Measurements from ENCODE around the gene PSMB2. TPM values are rescaled to one million over a fixed set of nuclear protein-coding genes. Genes with fewer than 3 reads are reported as not detected.

The PSMB2 gene
- total RNA-seq, 2 experiments from 2014 or later: 28.7 to 86.3 TPM

DNA sequence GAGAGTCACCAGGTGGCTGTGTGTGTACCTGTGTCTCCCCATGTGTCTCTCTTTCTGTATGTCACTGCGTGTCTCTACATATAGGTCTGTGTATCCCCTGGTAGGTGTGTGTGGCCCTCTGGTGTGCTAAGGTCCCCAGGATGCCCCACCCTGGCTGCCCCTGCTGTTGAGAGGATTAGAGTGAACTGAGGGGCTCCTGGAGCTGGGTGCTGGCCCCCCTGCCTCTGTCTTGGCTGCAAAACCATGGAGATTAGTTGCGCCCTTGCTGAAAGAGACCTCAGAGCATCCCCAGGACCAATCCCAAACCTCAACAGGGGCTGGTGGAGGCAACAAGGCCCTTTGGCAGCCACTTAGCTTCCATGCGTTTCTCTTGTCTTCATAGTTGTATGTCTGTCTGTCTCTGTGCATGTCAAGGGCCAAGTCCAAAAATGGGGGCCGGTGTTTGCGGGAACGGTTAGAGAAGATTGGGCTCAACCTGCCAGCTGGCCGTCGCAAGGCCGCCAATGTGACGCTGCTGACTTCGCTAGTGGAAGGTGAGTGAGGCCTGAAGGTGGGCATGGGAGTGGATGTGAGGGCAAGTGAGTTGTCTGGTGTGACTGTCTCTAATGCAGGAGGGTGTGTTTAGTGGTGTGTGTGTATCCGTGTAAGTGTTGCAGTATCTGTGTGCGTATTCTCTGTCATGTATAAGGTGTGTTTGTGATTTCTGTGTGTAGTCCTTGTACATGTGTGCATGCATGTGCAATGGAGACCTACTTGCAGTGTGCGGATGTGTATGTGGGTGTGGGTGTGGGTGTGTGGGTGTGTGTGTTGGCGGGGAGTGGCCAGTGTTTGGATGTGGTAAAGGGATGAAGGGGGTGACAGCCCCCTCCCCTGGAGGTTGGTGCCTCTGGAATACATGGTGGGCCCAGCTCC is 51.6 kb downstream of the PSMB2 start:
- H3K79me2 ChIP-seq (ENCODE audit: insufficient read depth, low read depth, low read length): no peaks in the 10 kb centered on the region
- H3K4me2 ChIP-seq (ENCODE audit: low read length): no peak overlapping the region
- no peaks in the 10 kb centered on the region for H3K9me3 ChIP-seq (ENCODE audit: low read length)
- no peak overlapping the region for H3K27ac ChIP-seq (ENCODE audit: low read depth, low read length, poor library complexity, severe bottlenecking)
- H3K9me2 ChIP-seq (ENCODE audit: insufficient read depth, low read length): no peaks in the 10 kb centered on the region
- H3K4me1 ChIP-seq (ENCODE audit: insufficient read depth, low read length, poor library complexity, severe bottlenecking): no peaks in the 10 kb centered on the region
- POLR2A ChIA-PET: interaction anchor here (0.6 kb wide), 1 partner anchor 14 kb away, joined by 6 read pairs; no protein-coding TSS in a partner anchor
- no peak for DNase-seq (ENCODE audit: low spot score)
- no peak for TF ChIP-seq EZH2phosphoT487 (IDR thresholded peaks at IDR 0.05; ENCODE audit: borderline replicate concordance, low read depth, low read length)
- TF ChIP-seq, protein P1, sequence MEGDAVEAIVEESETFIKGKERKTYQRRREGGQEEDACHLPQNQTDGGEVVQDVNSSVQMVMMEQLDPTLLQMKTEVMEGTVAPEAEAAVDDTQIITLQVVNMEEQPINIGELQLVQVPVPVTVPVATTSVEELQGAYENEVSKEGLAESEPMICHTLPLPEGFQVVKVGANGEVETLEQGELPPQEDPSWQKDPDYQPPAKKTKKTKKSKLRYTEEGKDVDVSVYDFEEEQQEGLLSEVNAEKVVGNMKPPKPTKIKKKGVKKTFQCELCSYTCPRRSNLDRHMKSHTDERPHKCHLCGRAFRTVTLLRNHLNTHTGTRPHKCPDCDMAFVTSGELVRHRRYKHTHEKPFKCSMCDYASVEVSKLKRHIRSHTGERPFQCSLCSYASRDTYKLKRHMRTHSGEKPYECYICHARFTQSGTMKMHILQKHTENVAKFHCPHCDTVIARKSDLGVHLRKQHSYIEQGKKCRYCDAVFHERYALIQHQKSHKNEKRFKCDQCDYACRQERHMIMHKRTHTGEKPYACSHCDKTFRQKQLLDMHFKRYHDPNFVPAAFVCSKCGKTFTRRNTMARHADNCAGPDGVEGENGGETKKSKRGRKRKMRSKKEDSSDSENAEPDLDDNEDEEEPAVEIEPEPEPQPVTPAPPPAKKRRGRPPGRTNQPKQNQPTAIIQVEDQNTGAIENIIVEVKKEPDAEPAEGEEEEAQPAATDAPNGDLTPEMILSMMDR (conservative IDR thresholded peaks at IDR 0.05; ENCODE audit: low read length): no peak
- CTCF ChIA-PET (ENCODE audit: unreplicated experiment): no interaction called here
- H3K36me3 ChIP-seq (ENCODE audit: insufficient read depth, low read length): no peaks in the 10 kb centered on the region
- H3K4me3 ChIP-seq (ENCODE audit: low read depth, low read length, poor library complexity, severe bottlenecking): no peak overlapping the region
- BruUV-seq (replicated peaks): no TSS peak
- H4K20me1 ChIP-seq (ENCODE audit: insufficient read depth, low read length): no peaks in the 10 kb centered on the region
- no peak overlapping the region for H2AFZ ChIP-seq (ENCODE audit: low read length)
- intact Hi-C loops (cut with micrococcal nuclease; ENCODE audit: unreplicated experiment): no loop called here

DNA sequence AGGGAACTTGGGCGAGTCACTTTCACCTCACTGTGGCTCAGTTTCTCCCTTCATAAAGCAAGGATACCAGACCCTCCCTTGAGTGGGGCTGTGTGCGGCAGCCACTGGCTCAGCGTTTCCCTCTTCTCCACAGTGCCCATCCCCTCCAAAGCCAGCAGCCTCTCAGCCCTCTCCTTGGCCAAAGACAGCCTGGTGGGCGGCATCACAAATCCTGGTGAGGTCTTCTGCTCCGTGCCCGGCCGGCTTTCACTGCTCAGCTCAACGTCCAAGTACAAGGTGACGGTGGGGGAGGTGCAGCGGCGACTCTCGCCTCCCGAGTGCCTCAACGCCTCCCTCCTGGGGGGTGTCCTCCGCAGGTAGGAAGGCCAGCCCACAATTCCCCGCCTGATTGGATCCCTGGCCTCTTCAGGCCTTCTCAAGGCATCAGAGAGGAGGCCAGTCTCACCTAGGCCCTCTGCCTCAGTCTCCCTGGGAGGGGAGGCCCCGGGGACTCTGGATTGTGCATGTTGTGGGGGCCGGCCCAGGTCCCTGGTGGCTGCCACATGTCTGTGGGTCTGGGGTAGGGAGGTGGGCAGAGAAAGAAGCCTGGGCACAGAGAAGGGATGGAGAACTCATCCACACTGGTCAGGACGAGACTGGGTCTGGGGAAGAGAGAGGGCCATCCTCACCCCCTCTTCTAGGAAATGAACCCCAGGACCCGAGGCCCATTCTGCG is 53.0 kb downstream of the PSMB2 start:
- no peaks in the 10 kb centered on the region for H3K9me2 ChIP-seq (ENCODE audit: insufficient read depth, low read length)
- H3K27ac ChIP-seq (ENCODE audit: low read depth, low read length, poor library complexity, severe bottlenecking): no peak overlapping the region
- H3K4me2 ChIP-seq (ENCODE audit: low read length): no peak overlapping the region
- CTCF ChIA-PET (ENCODE audit: unreplicated experiment): no interaction called here
- no peak overlapping the region for H2AFZ ChIP-seq (ENCODE audit: low read length)
- no peak overlapping the region for H3K4me3 ChIP-seq (ENCODE audit: low read depth, low read length, poor library complexity, severe bottlenecking)
- TF ChIP-seq, protein P1 (conservative IDR thresholded peaks at IDR 0.05; ENCODE audit: low read length): no peak
- no peak for TF ChIP-seq EZH2phosphoT487 (IDR thresholded peaks at IDR 0.05; ENCODE audit: borderline replicate concordance, low read depth, low read length)
- POLR2A ChIA-PET: no interaction called here
- no peaks in the 10 kb centered on the region for H3K9me3 ChIP-seq (ENCODE audit: low read length)
- no peaks in the 10 kb centered on the region for H3K79me2 ChIP-seq (ENCODE audit: insufficient read depth, low read depth, low read length)
- H3K4me1 ChIP-seq (ENCODE audit: insufficient read depth, low read length, poor library complexity, severe bottlenecking): no peaks in the 10 kb centered on the region
- intact Hi-C loops (cut with micrococcal nuclease; ENCODE audit: unreplicated experiment): no loop called here
- H3K36me3 ChIP-seq (ENCODE audit: insufficient read depth, low read length): no peaks in the 10 kb centered on the region
- DNase-seq (ENCODE audit: low spot score): no peak
- no TSS peak for BruUV-seq (replicated peaks)
- H4K20me1 ChIP-seq (ENCODE audit: insufficient read depth, low read length): no peaks in the 10 kb centered on the region
